H9 (cell line): ENCODE data around the gene ARL13B. TPM values are rescaled to one million over a fixed set of nuclear protein-coding genes. Genes with fewer than 3 reads are reported as not detected.

ENCODE experiments used
- DNase-seq: peaks from one replicate; pipeline ENCODE4 v3.0.0-alpha.2; 2017
- H2AFZ ChIP-seq: one replicate; pipeline ENCODE4 v1.6.1; 2013; ENCODE audit warnings: mild to moderate bottlenecking, low read length, control low read depth, moderate library complexity
- H2AK5ac ChIP-seq: 2 replicates; pipeline ENCODE4 v1.6.1; 2013; ENCODE audit warnings: low read length, control low read depth, mixed read lengths; ENCODE audit not compliant: insufficient read length
- H2BK120ac ChIP-seq: one replicate; pipeline ENCODE4 v1.6.1; 2013; ENCODE audit warnings: low read depth, mild to moderate bottlenecking, low read length, control low read depth, inconsistent platforms; ENCODE audit not compliant: poor library complexity, severe bottlenecking
- H2BK12ac ChIP-seq: 2 replicates; pipeline ENCODE4 v1.6.1; 2013; ENCODE audit warnings: low read length, control low read depth, mixed read lengths, low read depth; ENCODE audit not compliant: insufficient read length
- H2BK15ac ChIP-seq: 2 replicates; pipeline ENCODE4 v1.6.1; 2013; ENCODE audit warnings: low read depth, low read length, control low read depth
- H2BK20ac ChIP-seq: one replicate; pipeline ENCODE4 v1.6.1; 2013; ENCODE audit warnings: low read depth, mild to moderate bottlenecking, low read length, control low read depth, inconsistent platforms; ENCODE audit not compliant: poor library complexity, severe bottlenecking
- H2BK5ac ChIP-seq: 2 replicates; pipeline ENCODE4 v1.6.1; 2013; ENCODE audit warnings: low read length, control low read depth, mixed read lengths; ENCODE audit not compliant: insufficient read length
- H3K14ac ChIP-seq: 2 replicates; pipeline ENCODE4 v1.6.1; 2013; ENCODE audit warnings: low read length, control low read depth; ENCODE audit not compliant: insufficient read depth
- H3K18ac ChIP-seq: 2 replicates; pipeline ENCODE4 v1.6.1; 2013; ENCODE audit warnings: low read depth, mild to moderate bottlenecking, mixed read lengths, low read length, control low read depth; ENCODE audit not compliant: insufficient read length
- H3K23ac ChIP-seq: 2 replicates; pipeline ENCODE4 v1.6.1; 2013; ENCODE audit warnings: low read length, control low read depth, mixed read lengths, low read depth; ENCODE audit not compliant: insufficient read length
- H3K23me2 ChIP-seq: 2 replicates; pipeline ENCODE4 v1.6.1; 2013; ENCODE audit warnings: low read depth, mild to moderate bottlenecking, mixed read lengths, low read length, control low read depth; ENCODE audit not compliant: insufficient read length, poor library complexity, severe bottlenecking
- H3K27ac ChIP-seq: 2 replicates; pipeline ENCODE4 v1.5.1; 2013; ENCODE audit warnings: low read length, control low read depth, mixed read lengths, low read depth; ENCODE audit not compliant: insufficient read length
- H3K27me3 ChIP-seq: 2 replicates; pipeline ENCODE4 v1.6.1; 2013; ENCODE audit warnings: low read length, control low read depth, inconsistent platforms; ENCODE audit not compliant: insufficient read depth
- H3K4ac ChIP-seq: 2 replicates; pipeline ENCODE4 v1.6.1; 2013; ENCODE audit warnings: low read depth, mild to moderate bottlenecking, control low read depth, inconsistent platforms, low read length, moderate library complexity
- H3K4me1 ChIP-seq: 2 replicates; pipeline ENCODE4 v1.6.1; 2013; ENCODE audit warnings: low read length, control low read depth, inconsistent platforms; ENCODE audit not compliant: insufficient read depth
- H3K4me2 ChIP-seq: 2 replicates; pipeline ENCODE4 v1.6.1; 2013; ENCODE audit warnings: low read length, control low read depth, mixed read lengths; ENCODE audit not compliant: insufficient read length, insufficient read depth
- H3K56ac ChIP-seq: 2 replicates; pipeline ENCODE4 v1.6.1; 2013; ENCODE audit warnings: low read depth, mild to moderate bottlenecking, mixed read lengths, low read length, control low read depth; ENCODE audit not compliant: insufficient read length
- H3K79me1 ChIP-seq: 2 replicates; pipeline ENCODE4 v1.6.1; 2013; ENCODE audit warnings: low read depth, mild to moderate bottlenecking, moderate library complexity, low read length, control low read depth, inconsistent platforms; ENCODE audit not compliant: insufficient read depth, poor library complexity, severe bottlenecking
- H3K79me2 ChIP-seq: 2 replicates; pipeline ENCODE4 v1.6.1; 2013; ENCODE audit warnings: low read length, control low read depth, inconsistent platforms; ENCODE audit not compliant: insufficient read depth
- H3K9ac ChIP-seq: 2 replicates; pipeline ENCODE4 v1.6.1; 2013; ENCODE audit warnings: low read length, control low read depth, mixed read lengths; ENCODE audit not compliant: insufficient read length; ENCODE audit errors: extremely low read depth
- H3K9me3 ChIP-seq: one replicate; pipeline ENCODE4 v1.6.1; 2013; ENCODE audit warnings: low read depth, low read length, inconsistent platforms; ENCODE audit not compliant: control insufficient read depth
- H3T11ph ChIP-seq: one replicate; pipeline ENCODE4 v1.6.1; 2013; ENCODE audit warnings: mild to moderate bottlenecking, low read length, control low read depth, inconsistent platforms
- H4K20me1 ChIP-seq: one replicate; pipeline ENCODE4 v1.6.1; 2013; ENCODE audit not compliant: control insufficient read depth, insufficient read length, insufficient read depth
- H4K5ac ChIP-seq: 2 replicates; pipeline ENCODE4 v1.6.1; 2013; ENCODE audit warnings: low read depth, mild to moderate bottlenecking, mixed read lengths, low read length, control low read depth; ENCODE audit not compliant: insufficient read length
- H4K8ac ChIP-seq: replicated peaks from 2 replicates; pipeline ENCODE4 v1.6.1; 2013; ENCODE audit warnings: low read length, control low read depth, mixed read lengths, low read depth; ENCODE audit not compliant: insufficient read length
- H4K91ac ChIP-seq: 2 replicates; pipeline ENCODE4 v1.6.1; 2013; ENCODE audit warnings: low read depth, mild to moderate bottlenecking, moderate library complexity, mixed read lengths, low read length, control low read depth; ENCODE audit not compliant: insufficient read length
- H3K27ac Mint-ChIP-seq, 3 experiments: 2 replicates in 2 of 3; 3 replicates in 1 of 3; pipeline ENCODE4 v1.8.0; 2020 to 2021; ENCODE audit warnings: mixed read lengths in 3 of 3, mild to moderate bottlenecking in 1 of 3, moderate library complexity in 1 of 3
- H3K27me3 Mint-ChIP-seq: 2 replicates; pipeline ENCODE4 v1.8.0; 2021; ENCODE audit warnings: low read depth, mild to moderate bottlenecking, moderate library complexity, mixed read lengths
- H3K36me3 Mint-ChIP-seq, 3 experiments: 2 replicates in 2 of 3; 3 replicates in 1 of 3; pipeline ENCODE4 v1.8.0; 2020 to 2021; ENCODE audit warnings: low read depth in 3 of 3, mixed read lengths in 3 of 3; ENCODE audit not compliant: insufficient read depth in 1 of 3
- H3K4me1 Mint-ChIP-seq, 2 experiments: 2 replicates each; pipeline ENCODE4 v1.8.0; 2020; ENCODE audit warnings: mixed read lengths in 2 of 2
- H3K4me3 Mint-ChIP-seq, 2 experiments: 2 replicates in 1 of 2; 3 replicates in 1 of 2; pipeline ENCODE4 v1.8.0; 2020 to 2021; ENCODE audit warnings: mild to moderate bottlenecking in 2 of 2, mixed read lengths in 2 of 2, moderate library complexity in 1 of 2
- H3K9me3 Mint-ChIP-seq, 2 experiments: 2 replicates in 1 of 2; 3 replicates in 1 of 2; pipeline ENCODE4 v1.8.0; 2020; ENCODE audit warnings: mild to moderate bottlenecking in 2 of 2, mixed read lengths in 2 of 2, moderate library complexity in 1 of 2
- WGBS: extraction: QIAGEN DNeasy Blood & Tissue Kit; methylation state at CpG from one replicate; pipeline ENCODE4 v1.1.7; 2013; ENCODE audit warnings: missing lambda C conversion rate, low lambda C conversion rate, mixed read lengths; ENCODE audit not compliant: insufficient read length; ENCODE audit errors: extremely low coverage; 5-methylcytosine and 5-hydroxymethylcytosine counted together
- total RNA-seq: library from RNA; stranded (reverse); gene quantifications from 2 replicates; pipeline ENCODE4 v1.2.1, GENCODE V29; 2021
- TF ChIP-seq, protein P1 (sequence below): fragments of 200-600 bp; sonication (generic); conservative IDR thresholded peaks from 3 replicates; pipeline ENCODE4 v1.8.0; 2021; ENCODE audit warnings: antibody characterized with exemption, mild to moderate bottlenecking

ARL13B gene
- total RNA-seq, 1 experiment from 2014 or later, result 7.9 TPM

- H3K56ac ChIP-seq, result no peak overlapping the region
- DNase-seq, result no peak
- no peaks in the 10 kb centered on the region for H3K4me1 Mint-ChIP-seq
- no peak overlapping the region for H2BK5ac ChIP-seq
- no peaks in the 10 kb centered on the region for H3K79me2 ChIP-seq
- WGBS, result no CpG with 5 or more reads among the region's 4 CpGs
- H4K8ac ChIP-seq, result no peak overlapping the region
- H2BK15ac ChIP-seq, result no peak overlapping the region
- no peak overlapping the region for H3K27ac Mint-ChIP-seq
- no peak overlapping the region for H3T11ph ChIP-seq
- H3K4me2 ChIP-seq, result no peak overlapping the region
- H2BK12ac ChIP-seq, result no peak overlapping the region
- TF ChIP-seq, protein P1, sequence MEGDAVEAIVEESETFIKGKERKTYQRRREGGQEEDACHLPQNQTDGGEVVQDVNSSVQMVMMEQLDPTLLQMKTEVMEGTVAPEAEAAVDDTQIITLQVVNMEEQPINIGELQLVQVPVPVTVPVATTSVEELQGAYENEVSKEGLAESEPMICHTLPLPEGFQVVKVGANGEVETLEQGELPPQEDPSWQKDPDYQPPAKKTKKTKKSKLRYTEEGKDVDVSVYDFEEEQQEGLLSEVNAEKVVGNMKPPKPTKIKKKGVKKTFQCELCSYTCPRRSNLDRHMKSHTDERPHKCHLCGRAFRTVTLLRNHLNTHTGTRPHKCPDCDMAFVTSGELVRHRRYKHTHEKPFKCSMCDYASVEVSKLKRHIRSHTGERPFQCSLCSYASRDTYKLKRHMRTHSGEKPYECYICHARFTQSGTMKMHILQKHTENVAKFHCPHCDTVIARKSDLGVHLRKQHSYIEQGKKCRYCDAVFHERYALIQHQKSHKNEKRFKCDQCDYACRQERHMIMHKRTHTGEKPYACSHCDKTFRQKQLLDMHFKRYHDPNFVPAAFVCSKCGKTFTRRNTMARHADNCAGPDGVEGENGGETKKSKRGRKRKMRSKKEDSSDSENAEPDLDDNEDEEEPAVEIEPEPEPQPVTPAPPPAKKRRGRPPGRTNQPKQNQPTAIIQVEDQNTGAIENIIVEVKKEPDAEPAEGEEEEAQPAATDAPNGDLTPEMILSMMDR, result no peak
- no peaks in the 10 kb centered on the region for H4K20me1 ChIP-seq
- H3K27me3 Mint-ChIP-seq, result no peaks in the 10 kb centered on the region
- H3K23ac ChIP-seq, result no peak overlapping the region
- no peak overlapping the region for H2AFZ ChIP-seq
- H3K9ac ChIP-seq, result no peak overlapping the region
- no peaks in the 10 kb centered on the region for H3K9me3 ChIP-seq
- peaks cover 0 to 7% (median 0%) of the 10 kb centered on the region in 3 experiments; a peak in 4 of 7 replicates for H3K36me3 Mint-ChIP-seq
- H3K23me2 ChIP-seq, result no peaks in the 10 kb centered on the region
- H2AK5ac ChIP-seq, result no peak overlapping the region
- H3K18ac ChIP-seq, result no peak overlapping the region
- no peak overlapping the region for H2BK120ac ChIP-seq
- no peaks in the 10 kb centered on the region for H3K9me3 Mint-ChIP-seq
- no peak overlapping the region for H4K91ac ChIP-seq
- H4K5ac ChIP-seq, result no peak overlapping the region
- no peaks in the 10 kb centered on the region for H3K79me1 ChIP-seq
- no peak overlapping the region for H3K4me3 Mint-ChIP-seq
- no peaks in the 10 kb centered on the region for H3K27me3 ChIP-seq
- no peak overlapping the region for H2BK20ac ChIP-seq
- no peak overlapping the region for H3K27ac ChIP-seq
- no peaks in the 10 kb centered on the region; the same call in 1 of the 2 replicates for H3K4me1 ChIP-seq
- no peak overlapping the region for H3K14ac ChIP-seq
- no peak overlapping the region for H3K4ac ChIP-seq
Measured at GRCh38 chr3:94083261-94083660, 103.3 kb downstream of the ARL13B start.
